ENCODE measurements around the gene STXBP5.

The STXBP5 gene

DNA sequence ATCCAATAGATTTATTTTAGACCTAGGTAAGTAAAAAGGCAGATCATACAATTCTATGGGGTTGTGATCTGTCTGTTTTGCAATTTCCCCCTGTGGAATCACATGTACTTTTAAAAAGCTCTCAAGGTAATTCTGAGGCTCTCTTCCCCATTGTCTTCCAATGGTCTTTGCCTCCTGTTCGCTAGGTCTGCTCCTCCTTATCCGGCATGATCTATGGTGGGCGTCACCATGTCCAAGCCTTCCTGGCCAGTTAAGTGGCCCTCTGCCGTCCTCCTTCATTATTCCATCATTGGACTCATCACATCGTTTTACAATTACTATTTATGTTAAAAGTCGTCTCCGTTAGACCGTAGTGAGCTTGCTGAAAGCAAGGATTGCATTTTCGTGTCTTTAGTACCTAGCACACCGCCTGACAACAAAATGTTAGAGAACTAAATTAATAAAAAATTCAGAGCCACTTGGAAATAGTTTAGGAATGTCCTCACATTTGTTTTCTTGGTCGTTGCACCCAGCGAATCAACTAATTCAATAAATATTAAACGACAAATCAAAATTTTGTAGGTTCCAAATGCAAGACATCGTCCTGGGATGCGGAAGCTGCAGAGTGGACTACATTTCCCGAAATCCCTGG lies 2.2 kb upstream of the STXBP5 start:
- ChIA-PET CTCF (no interaction called here), POLR2A (no interaction called here)
- DNase-seq (ENCODE audit: extremely low spot score), result peak; percentile 14
- TF ChIP-seq, protein P1, sequence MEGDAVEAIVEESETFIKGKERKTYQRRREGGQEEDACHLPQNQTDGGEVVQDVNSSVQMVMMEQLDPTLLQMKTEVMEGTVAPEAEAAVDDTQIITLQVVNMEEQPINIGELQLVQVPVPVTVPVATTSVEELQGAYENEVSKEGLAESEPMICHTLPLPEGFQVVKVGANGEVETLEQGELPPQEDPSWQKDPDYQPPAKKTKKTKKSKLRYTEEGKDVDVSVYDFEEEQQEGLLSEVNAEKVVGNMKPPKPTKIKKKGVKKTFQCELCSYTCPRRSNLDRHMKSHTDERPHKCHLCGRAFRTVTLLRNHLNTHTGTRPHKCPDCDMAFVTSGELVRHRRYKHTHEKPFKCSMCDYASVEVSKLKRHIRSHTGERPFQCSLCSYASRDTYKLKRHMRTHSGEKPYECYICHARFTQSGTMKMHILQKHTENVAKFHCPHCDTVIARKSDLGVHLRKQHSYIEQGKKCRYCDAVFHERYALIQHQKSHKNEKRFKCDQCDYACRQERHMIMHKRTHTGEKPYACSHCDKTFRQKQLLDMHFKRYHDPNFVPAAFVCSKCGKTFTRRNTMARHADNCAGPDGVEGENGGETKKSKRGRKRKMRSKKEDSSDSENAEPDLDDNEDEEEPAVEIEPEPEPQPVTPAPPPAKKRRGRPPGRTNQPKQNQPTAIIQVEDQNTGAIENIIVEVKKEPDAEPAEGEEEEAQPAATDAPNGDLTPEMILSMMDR (IDR thresholded peaks at IDR 0.05; ENCODE audit: control extremely low read depth, extremely low read depth, low read depth, missing control alignments), result no peak

DNA sequence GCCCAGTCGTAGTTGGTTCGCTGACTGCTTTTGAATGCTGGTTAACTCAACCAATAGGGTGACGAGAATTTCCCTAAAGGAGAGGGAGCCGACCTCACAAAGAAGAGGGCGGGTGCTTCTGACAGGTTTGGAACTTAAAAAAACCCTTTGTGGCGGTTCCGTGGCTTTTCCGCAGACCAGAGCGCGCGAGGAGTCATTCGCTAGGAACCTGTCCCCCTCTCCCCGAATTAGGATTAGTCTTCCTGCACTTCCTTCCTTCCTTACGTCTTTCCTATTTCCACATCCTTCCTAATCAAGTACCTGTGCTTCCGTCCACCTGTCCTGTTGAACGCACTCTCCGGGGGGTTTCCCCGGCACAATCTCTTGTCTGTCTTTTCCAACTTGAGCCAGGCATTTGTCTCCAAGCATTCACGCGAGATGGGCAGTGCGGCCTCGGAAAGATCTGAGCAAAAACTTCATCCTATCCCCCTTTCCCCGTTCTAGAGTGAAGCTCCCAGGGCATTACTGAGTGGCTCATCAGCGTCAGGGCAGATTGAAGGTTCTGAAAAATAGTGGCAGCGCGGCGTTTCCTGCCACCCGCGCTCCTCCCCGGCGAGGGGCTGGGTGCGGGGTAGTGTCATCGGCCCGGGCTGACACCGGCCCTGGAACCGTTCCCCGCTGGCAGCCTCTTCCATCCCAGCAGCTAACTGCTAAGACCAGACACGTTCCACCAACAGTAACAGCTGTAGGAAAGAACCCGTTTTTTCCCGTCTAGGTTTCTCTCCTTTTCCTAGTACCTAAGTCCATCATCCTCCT lies 1.5 kb upstream of the STXBP5 start:
- CTCF ChIA-PET, result no interaction called here
- TF ChIP-seq, protein P1 (IDR thresholded peaks at IDR 0.05; ENCODE audit: control extremely low read depth, extremely low read depth, low read depth, missing control alignments), result no peak
- POLR2A ChIA-PET, result interaction anchor here (0.6 to 0.8 kb wide), 2 partner anchors 13 to 1318 kb away, joined by 3 to 5 read pairs; no protein-coding TSS in a partner anchor
- peak; percentile 90 for DNase-seq (ENCODE audit: extremely low spot score)

DNA sequence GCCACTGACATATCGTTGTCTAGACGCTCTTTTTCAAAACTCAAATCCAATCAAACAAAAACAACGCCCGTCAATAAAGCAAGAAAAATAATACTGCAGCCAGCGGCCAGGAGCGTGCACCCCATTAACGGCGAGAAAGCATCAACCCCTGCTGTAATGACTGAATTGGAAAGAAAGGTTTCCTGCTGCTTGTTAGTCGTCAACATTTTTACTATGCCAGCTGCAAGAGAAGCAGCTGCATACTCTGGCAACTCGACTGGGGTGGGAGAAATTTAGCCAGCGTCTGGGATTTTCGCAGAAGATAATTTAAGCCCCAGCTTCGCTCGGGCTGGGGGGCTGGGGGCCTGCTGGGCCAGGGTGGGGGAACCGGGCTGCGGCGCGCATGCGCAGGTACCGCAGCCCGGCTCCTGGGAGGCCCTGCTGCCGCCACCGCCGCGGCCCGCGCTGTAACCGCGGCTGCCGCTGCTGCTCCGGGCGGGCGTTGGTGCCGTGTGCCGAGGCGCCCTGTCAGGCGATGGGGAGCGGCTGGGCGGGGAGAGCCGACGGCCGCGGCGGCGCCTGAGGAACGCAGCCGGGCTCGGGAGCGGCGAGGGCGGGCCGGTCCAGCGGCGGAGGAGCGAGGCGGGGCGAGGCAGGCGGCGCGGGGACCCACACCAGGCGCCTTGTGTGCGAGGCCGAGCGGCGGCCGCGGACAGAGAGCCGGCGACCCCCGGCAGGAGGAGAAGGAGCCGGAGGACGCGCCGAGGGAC lies 732 bp upstream of the STXBP5 start:
- TF ChIP-seq, protein P1 (IDR thresholded peaks at IDR 0.05; ENCODE audit: control extremely low read depth, extremely low read depth, low read depth, missing control alignments), result no peak
- CTCF ChIA-PET, result interaction anchor here (1.7 kb wide), 1 partner anchor 12 kb away, joined by 9 read pairs; no protein-coding TSS in a partner anchor
- DNase-seq (ENCODE audit: extremely low spot score), result peak; percentile 87
- POLR2A ChIA-PET, result interaction anchor here (0.6 to 0.8 kb wide), 2 partner anchors 12 to 1317 kb away, joined by 3 to 5 read pairs; no protein-coding TSS in a partner anchor

DNA sequence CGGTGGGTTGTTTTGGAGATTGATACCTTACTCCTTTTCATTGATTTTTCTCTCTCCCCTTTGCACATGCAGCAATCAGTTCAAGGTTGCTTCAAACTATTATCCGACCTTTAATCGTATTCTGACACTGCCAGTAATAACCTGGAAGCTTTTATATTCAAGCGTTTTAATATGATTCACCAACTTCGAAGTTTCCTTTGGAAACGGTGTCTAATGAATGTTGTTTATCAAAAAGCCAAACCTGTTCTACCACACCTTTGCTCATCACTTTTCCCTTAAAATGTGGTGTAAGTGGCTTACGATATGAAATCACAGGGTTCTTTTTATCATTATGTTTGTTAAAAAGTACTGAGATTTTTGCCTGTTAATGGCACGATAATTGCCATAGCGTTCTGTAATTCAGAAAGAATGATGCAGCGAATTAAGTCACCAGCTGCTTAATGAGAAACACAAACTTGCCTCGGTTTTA lies 660 bp downstream of the STXBP5 start:
- TF ChIP-seq, protein P1 (IDR thresholded peaks at IDR 0.05; ENCODE audit: control extremely low read depth, extremely low read depth, low read depth, missing control alignments), result no peak
- DNase-seq (ENCODE audit: extremely low spot score), result no peak
- ChIA-PET POLR2A (no interaction called here), CTCF (interaction anchor here (1.7 kb wide), 1 partner anchor 11 kb away, joined by 9 read pairs; no protein-coding TSS in a partner anchor)

DNA sequence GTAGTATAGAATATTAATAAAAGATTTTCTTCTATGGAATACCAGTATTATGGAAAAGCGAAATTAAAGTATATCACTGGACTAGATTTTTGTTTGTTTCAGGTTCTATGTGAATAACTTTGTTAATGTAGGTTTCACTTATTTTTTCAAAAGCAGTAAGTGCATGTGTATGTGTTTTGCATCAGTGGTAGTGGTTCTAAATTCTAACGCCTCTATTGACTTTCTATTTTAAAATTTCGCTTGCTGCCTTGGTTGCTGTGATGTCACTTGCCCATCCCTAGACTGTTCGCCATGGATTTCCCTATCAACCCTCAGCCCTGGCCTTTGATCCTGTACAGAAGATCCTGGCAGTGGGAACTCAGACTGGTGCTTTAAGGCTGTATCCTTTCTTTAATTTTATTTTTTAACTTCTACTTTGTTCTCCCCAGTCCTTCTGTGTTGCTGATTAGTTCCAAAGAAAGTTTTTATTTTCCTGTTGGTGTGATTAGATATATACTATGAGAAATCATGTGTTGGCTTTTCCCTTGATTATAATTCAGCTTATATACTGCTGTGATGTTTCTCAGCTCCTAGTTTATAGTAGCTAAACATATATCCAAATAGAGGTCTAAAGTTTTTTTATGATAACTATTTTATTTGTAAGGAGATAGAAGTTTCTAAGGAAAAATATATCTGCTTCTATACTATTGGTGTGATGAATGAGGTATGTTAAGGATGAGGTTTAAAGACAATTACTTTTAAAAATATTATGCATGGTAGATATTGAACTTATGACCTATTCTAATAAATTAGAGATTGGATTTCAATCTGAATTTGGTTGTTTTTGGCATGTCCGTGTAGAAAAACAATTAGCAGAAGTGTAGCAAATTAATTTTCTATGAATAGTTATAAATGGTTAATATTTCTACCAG lies 1.7 kb downstream of the STXBP5 start:
- ChIA-PET CTCF (interaction anchor here (1.7 kb wide), 1 partner anchor 10 kb away, joined by 9 read pairs; no protein-coding TSS in a partner anchor), POLR2A (no interaction called here)
- DNase-seq (ENCODE audit: extremely low spot score), result no peak
- TF ChIP-seq, protein P1 (IDR thresholded peaks at IDR 0.05; ENCODE audit: control extremely low read depth, extremely low read depth, low read depth, missing control alignments), result no peak
